HL-60 (cell line): ENCODE data around the gene CLCN7.

Source experiments
- DNase-seq, 2 experiments: peaks; one replicate each; pipeline ENCODE4 v3.0.0-alpha.2; 2010 to 2020; ENCODE audit warnings: low read depth in 1 of 2, low spot score in 1 of 2
- H3K27ac ChIP-seq: fragments of 250-450 bp; sonication (Bioruptor Pico); replicated peaks from 2 replicates; pipeline ENCODE4 v1.5.1; 2020; ENCODE audit warnings: mild to moderate bottlenecking, moderate library complexity
- H3K27me3 ChIP-seq: fragments of 250-450 bp; sonication (Bioruptor Pico); 2 replicates; pipeline ENCODE4 v1.5.1; 2021; ENCODE audit warnings: mild to moderate bottlenecking, moderate library complexity; ENCODE audit not compliant: insufficient read depth, poor library complexity, severe bottlenecking
- H3K4me3 ChIP-seq: replicated peaks from 2 replicates; pipeline ENCODE4 v1.5.1; 2011; ENCODE audit warnings: mild to moderate bottlenecking, control low read depth, low read length; ENCODE audit not compliant: insufficient read depth
- CTCF ChIP-seq: IDR thresholded peaks from one replicate; pipeline ENCODE4 v1.5.1; 2011; ENCODE audit warnings: low read length, control low read depth, inconsistent platforms; ENCODE audit not compliant: insufficient read depth
- GABPA ChIP-seq: IDR thresholded peaks from 2 replicates; pipeline ENCODE4 v1.6.1; 2012; ENCODE audit warnings: low read depth
- POLR2AphosphoS5 ChIP-seq: IDR thresholded peaks from 2 replicates; pipeline ENCODE4 v1.6.1; 2012; ENCODE audit warnings: low read depth
- REST ChIP-seq: IDR thresholded peaks from 2 replicates; pipeline ENCODE4 v1.6.1; 2012; ENCODE audit warnings: low read depth; ENCODE audit not compliant: insufficient replicate concordance
- SPI1 ChIP-seq: IDR thresholded peaks from 2 replicates; pipeline ENCODE4 v1.6.1; 2012; ENCODE audit warnings: low read depth, mild to moderate bottlenecking, borderline replicate concordance

Gene CLCN7

GRCh38 chr16:1452530-1452929, 22.3 kb downstream of the CLCN7 start:
- no peaks in the 10 kb centered on the region for H3K27me3 ChIP-seq
- no peak for DNase-seq
- TF ChIP-seq REST (no peak), SPI1 (no peak), POLR2AphosphoS5 (no peak)
- no peak overlapping the region for H3K27ac ChIP-seq
- H3K4me3 ChIP-seq = no peak overlapping the region

GRCh38 chr16:1451702-1452392, 23.0 kb downstream of the CLCN7 start:
- H3K27ac ChIP-seq = no peak overlapping the region
- no peak for DNase-seq
- TF ChIP-seq GABPA = no peak
- TF ChIP-seq SPI1 = no peak
- TF ChIP-seq POLR2AphosphoS5 = no peak
- TF ChIP-seq CTCF = no peak
- TF ChIP-seq REST = no peak
- H3K27me3 ChIP-seq = no peaks in the 10 kb centered on the region
- no peak overlapping the region for H3K4me3 ChIP-seq

- Histone ChIP-seq H3K27me3 (no peaks in the 10 kb centered on the region), H3K27ac (no peak overlapping the region), H3K4me3 (no peak overlapping the region)
- TF ChIP-seq SPI1 = no peak
- 0 out of 2 replicates have a peak, but pooled peaks have one; percentile 12 for TF ChIP-seq POLR2AphosphoS5
- no peak for TF ChIP-seq GABPA
- DNase-seq = no peak
Measured at GRCh38 chr16:1450841-1451240, 24.0 kb downstream of the CLCN7 start.

GRCh38 chr16:1450218-1450617, 24.6 kb downstream of the CLCN7 start:
- DNase-seq = peak in 1 of 2 experiments; percentile 44
- Histone ChIP-seq H3K27me3 (no peaks in the 10 kb centered on the region), H3K4me3 (no peak overlapping the region), H3K27ac (no peak overlapping the region)
- TF ChIP-seq POLR2AphosphoS5 = no peak
- TF ChIP-seq SPI1 = no peak
- no peak for TF ChIP-seq CTCF
- no peak for TF ChIP-seq REST
- TF ChIP-seq GABPA = no peak
